Vagina (tissue), 2 donors: ENCODE measurements around the gene CPLX3. TPM values are rescaled to one million over a fixed set of nuclear protein-coding genes. Genes with fewer than 3 reads are reported as not detected.

Source experiments
- DNase-seq, 2 donors: peaks; one replicate each; pipeline ENCODE4 v3.0.0-alpha.2; 2017; ENCODE audit errors: extremely low spot score in 2 of 2
- H3K27ac ChIP-seq: fragments of 200-600 bp; sonication (generic); one replicate; pipeline ENCODE4 v1.5.1; 2019
- H3K27me3 ChIP-seq: fragments of 200-600 bp; sonication (generic); one replicate; pipeline ENCODE4 v1.5.1; 2019
- H3K36me3 ChIP-seq, 2 donors: fragments of 200-600 bp; sonication (generic); one replicate each; pipeline ENCODE4 v1.5.1; 2017 to 2019
- H3K4me1 ChIP-seq: fragments of 200-600 bp; sonication (generic); one replicate; pipeline ENCODE4 v1.5.1; 2019
- H3K4me3 ChIP-seq, 2 donors: fragments of 200-600 bp; sonication (generic); 1 replicate in 1 of 2; 2 replicates in 1 of 2; pipeline ENCODE4 v1.5.1; 2016 to 2019
- H3K9me3 ChIP-seq: fragments of 200-600 bp; sonication (generic); one replicate; pipeline ENCODE4 v1.5.1; 2019
- POLR2A ChIP-seq, 2 donors: fragments of 450-650 bp; IDR thresholded peaks; one replicate each; pipeline ENCODE4 v1.6.1; 2017; ENCODE audit warnings: antibody characterized with exemption in 2 of 2, mild to moderate bottlenecking in 2 of 2, moderate library complexity in 2 of 2
- POLR2AphosphoS5 ChIP-seq, 2 donors: sonication (generic); formaldehyde crosslinking; IDR thresholded peaks; one replicate each; pipeline ENCODE4 v1.9.0; 2017; ENCODE audit warnings: antibody characterized with exemption in 2 of 2, mild to moderate bottlenecking in 2 of 2, low read depth in 1 of 2; ENCODE audit not compliant: insufficient read depth in 1 of 2
- intact Hi-C: fragments of 100-400 bp; cut with DNase I; formaldehyde crosslinking; loops from one replicate; pipeline ENCODE4 v1.15.1; 2023
- total RNA-seq: library from RNA; depleted of rRNA; stranded (reverse); fragments of >200 nt; gene quantifications from one replicate; pipeline ENCODE4 v1.2.3, GENCODE V29; 2016
- TF ChIP-seq, protein P1 (sequence below), 3 experiments: fragments of 450-650 bp in 2 of 3; fragments of 200-600 bp in 1 of 3; sonication (generic) in 1 of 3; IDR thresholded peaks; one replicate each; pipeline ENCODE4 v1.5.1; 2017 to 2019; ENCODE audit warnings: antibody characterized with exemption in 3 of 3, mild to moderate bottlenecking in 2 of 3, moderate library complexity in 2 of 3

The CPLX3 gene
- total RNA-seq, 1 donor from 2014 or later = not detected

DNA sequence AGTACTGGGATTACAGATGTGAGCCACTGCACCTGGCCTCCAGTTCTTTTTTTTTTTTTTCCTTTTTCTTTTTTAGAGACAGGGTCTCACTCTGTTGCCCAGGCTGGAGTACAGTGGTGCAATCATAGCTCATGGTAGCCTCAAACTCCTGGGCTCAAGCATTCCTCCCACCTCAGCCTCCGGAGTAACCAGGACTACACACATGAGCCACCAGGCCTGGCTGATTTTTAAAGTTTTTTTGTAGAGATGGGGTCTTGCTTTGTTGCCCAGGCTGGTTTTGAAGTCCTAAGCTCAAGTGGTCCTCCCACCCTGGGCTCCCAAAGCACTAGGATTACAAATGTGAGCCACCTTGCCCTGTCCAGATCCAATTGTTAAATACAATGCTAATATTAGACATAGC lies 30.1 kb downstream of the CPLX3 start:
- DNase-seq = no peak

DNA sequence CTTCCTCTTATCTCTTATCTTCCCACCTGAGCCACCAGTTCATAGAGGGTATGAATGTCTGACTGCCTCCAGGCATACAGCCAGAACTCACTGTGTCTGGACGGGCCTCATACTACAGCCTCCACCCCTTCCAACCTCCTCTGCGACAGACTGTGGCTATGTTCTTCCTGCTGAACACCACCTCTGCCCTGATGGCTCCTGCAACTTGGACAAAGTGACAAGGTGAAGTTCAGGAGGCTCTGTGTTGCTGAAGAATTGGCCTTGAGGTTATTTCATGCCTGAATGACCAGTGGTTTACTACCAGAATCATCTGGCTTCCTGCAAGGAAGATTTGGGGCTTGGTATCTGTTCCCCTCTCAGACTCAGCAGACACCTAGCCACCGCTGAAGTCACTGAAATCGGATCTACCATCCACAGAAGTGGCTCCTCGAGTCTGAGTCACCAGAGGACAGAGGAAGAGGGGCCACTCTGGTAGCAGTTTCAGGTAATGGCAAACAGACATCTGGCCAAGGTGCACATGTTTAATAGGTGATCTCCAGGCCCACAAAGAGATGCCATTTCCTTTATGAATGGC lies 30.7 kb downstream of the CPLX3 start:
- Histone ChIP-seq H3K27ac (no peak overlapping the region), H3K36me3 (peaks cover 0 to 24% of the 10 kb centered on the region in 2 donors), H3K9me3 (no peaks in the 10 kb centered on the region), H3K4me3 (no peak overlapping the region), H3K27me3 (no peaks in the 10 kb centered on the region), H3K4me1 (peaks cover 37% of the 10 kb centered on the region)
- TF ChIP-seq POLR2AphosphoS5 (IDR thresholded peaks at IDR 0.05; ENCODE audit: insufficient read depth in 1 of 2, low read depth in 1 of 2) (no peak), POLR2A (IDR thresholded peaks at IDR 0.05) (no peak)
- TF ChIP-seq, protein P1, sequence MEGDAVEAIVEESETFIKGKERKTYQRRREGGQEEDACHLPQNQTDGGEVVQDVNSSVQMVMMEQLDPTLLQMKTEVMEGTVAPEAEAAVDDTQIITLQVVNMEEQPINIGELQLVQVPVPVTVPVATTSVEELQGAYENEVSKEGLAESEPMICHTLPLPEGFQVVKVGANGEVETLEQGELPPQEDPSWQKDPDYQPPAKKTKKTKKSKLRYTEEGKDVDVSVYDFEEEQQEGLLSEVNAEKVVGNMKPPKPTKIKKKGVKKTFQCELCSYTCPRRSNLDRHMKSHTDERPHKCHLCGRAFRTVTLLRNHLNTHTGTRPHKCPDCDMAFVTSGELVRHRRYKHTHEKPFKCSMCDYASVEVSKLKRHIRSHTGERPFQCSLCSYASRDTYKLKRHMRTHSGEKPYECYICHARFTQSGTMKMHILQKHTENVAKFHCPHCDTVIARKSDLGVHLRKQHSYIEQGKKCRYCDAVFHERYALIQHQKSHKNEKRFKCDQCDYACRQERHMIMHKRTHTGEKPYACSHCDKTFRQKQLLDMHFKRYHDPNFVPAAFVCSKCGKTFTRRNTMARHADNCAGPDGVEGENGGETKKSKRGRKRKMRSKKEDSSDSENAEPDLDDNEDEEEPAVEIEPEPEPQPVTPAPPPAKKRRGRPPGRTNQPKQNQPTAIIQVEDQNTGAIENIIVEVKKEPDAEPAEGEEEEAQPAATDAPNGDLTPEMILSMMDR (IDR thresholded peaks at IDR 0.05) = no peak
- intact Hi-C loops = no loop called here
- DNase-seq = no peak

More for the DNA sequence above, 30.1 kb downstream of the CPLX3 start:
- Histone ChIP-seq H3K27me3 (no peaks in the 10 kb centered on the region), H3K4me3 (no peak overlapping the region), H3K36me3 (peaks cover 0 to 31% of the 10 kb centered on the region in 2 donors), H3K9me3 (no peaks in the 10 kb centered on the region), H3K4me1 (peaks cover 37% of the 10 kb centered on the region), H3K27ac (no peak overlapping the region)
- intact Hi-C loops = no loop called here
- TF ChIP-seq POLR2A (IDR thresholded peaks at IDR 0.05) (no peak), POLR2AphosphoS5 (IDR thresholded peaks at IDR 0.05; ENCODE audit: insufficient read depth in 1 of 2, low read depth in 1 of 2) (no peak)
- TF ChIP-seq, protein P1 (IDR thresholded peaks at IDR 0.05) = no peak

DNA sequence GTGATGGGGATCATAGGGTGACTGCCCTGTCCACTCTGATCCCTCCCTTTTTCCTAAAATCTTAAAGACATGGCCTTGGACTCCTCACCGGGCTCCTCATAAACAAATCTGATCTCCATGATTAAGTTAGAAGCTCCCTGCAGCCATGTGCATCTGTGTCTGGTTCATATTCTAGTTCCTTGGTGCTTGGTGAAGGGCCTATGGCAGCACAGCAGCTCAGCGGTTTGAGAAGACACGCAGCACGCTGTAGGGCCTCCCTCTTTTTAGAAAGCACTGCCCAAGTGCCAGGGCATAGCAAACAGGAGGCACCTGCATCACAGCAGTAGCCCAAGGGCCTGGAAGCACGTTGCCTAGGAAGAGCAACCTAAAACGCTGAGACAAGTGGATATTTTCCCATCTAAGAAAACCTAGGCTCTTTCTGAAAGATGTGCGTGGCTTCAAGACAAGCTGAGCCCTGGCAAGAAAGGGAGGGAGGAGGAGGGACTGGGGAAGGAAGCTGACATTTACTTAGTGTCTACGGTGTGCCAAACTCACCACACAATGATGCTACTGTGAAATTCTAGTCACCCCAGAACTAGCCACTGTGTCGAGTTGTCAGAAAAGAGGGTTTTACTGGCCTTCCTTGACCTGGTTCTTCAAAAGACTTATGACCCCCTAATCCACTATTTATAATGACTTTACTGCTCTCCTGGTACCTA lies 31.4 kb downstream of the CPLX3 start:
- H3K9me3 ChIP-seq = no peaks in the 10 kb centered on the region
- no peak overlapping the region for H3K27ac ChIP-seq
- TF ChIP-seq, protein P1 (IDR thresholded peaks at IDR 0.05) = no peak
- TF ChIP-seq POLR2AphosphoS5 (IDR thresholded peaks at IDR 0.05; ENCODE audit: insufficient read depth in 1 of 2, low read depth in 1 of 2) (no peak), POLR2A (IDR thresholded peaks at IDR 0.05) (no peak)
- peaks cover 37% of the 10 kb centered on the region for H3K4me1 ChIP-seq
- no peak overlapping the region for H3K4me3 ChIP-seq
- DNase-seq = no peak
- H3K27me3 ChIP-seq = no peaks in the 10 kb centered on the region
- intact Hi-C loops = no loop called here
- peaks cover 0 to 18% of the 10 kb centered on the region in 2 donors for H3K36me3 ChIP-seq

GRCh38 chr15:74858369-74858740 lies 31.9 kb downstream of the CPLX3 start:
- Histone ChIP-seq H3K4me3 (no peak overlapping the region), H3K27me3 (no peaks in the 10 kb centered on the region), H3K9me3 (no peaks in the 10 kb centered on the region), H3K4me1 (peaks cover 42% of the 10 kb centered on the region), H3K27ac (no peak overlapping the region), H3K36me3 (peaks cover 0 to 12% of the 10 kb centered on the region in 2 donors)
- intact Hi-C loops = no loop called here
- no peak for DNase-seq
- TF ChIP-seq POLR2A (IDR thresholded peaks at IDR 0.05) (no peak), POLR2AphosphoS5 (IDR thresholded peaks at IDR 0.05; ENCODE audit: insufficient read depth in 1 of 2, low read depth in 1 of 2) (no peak)

- TF ChIP-seq, protein P1 (IDR thresholded peaks at IDR 0.05) = no peak
- TF ChIP-seq POLR2AphosphoS5 (IDR thresholded peaks at IDR 0.05; ENCODE audit: insufficient read depth in 1 of 2, low read depth in 1 of 2) (no peak), POLR2A (IDR thresholded peaks at IDR 0.05) (no peak)
- H3K27ac ChIP-seq = no peak overlapping the region
- H3K9me3 ChIP-seq = no peaks in the 10 kb centered on the region
- peaks cover 70% of the 10 kb centered on the region for H3K4me1 ChIP-seq
- no peaks in the 10 kb centered on the region for H3K36me3 ChIP-seq
- intact Hi-C loops = no loop called here
- no peaks in the 10 kb centered on the region for H3K27me3 ChIP-seq
- no peak overlapping the region for H3K4me3 ChIP-seq
- no peak for DNase-seq
These were observed 37.0 kb downstream of the CPLX3 start for GRCh38 chr15:74863239-74864056.
